Activated T-helper 1 cell treated with anti-CD3 and anti-CD28 coated beads, Interleukin-12 subunit alpha, Interleukin-12 subunit beta, Interleukin-2, Interleukin-4 antibody, amounts not matched to agents 30 ng/mL and 10 ng/mL and 1 ng/mL, durations not matched to agents 14 hours and 24 hours and 36 hours (primary cell): ENCODE results near the gene E2F8. TPM values are rescaled to one million over a fixed set of nuclear protein-coding genes. Genes with fewer than 3 reads are reported as not detected.

Experiments
- DNase-seq: peaks from one replicate; pipeline ENCODE4 v3.0.0; 2021; ENCODE audit warnings: low spot score
- H3K27ac Mint-ChIP-seq: one replicate; pipeline ENCODE4 v1.8.0; 2021; ENCODE audit warnings: mild to moderate bottlenecking, mixed read lengths
- H3K27me3 Mint-ChIP-seq: one replicate; pipeline ENCODE4 v1.8.0; 2022; ENCODE audit warnings: mild to moderate bottlenecking, moderate library complexity, mixed read lengths; ENCODE audit not compliant: insufficient read depth
- H3K36me3 Mint-ChIP-seq: one replicate; pipeline ENCODE4 v1.8.0; 2021; ENCODE audit warnings: low read depth, mixed read lengths
- H3K4me1 Mint-ChIP-seq: one replicate; pipeline ENCODE4 v1.8.0; 2021; ENCODE audit warnings: low read depth, mixed read lengths
- H3K4me3 Mint-ChIP-seq: one replicate; pipeline ENCODE4 v1.8.0; 2021; ENCODE audit warnings: mild to moderate bottlenecking, moderate library complexity, mixed read lengths
- H3K9me3 Mint-ChIP-seq: one replicate; pipeline ENCODE4 v1.8.0; 2021; ENCODE audit warnings: mixed read lengths
- intact Hi-C: fragments of 100-400 bp; cut with micrococcal nuclease; formaldehyde crosslinking; loops from one replicate; pipeline ENCODE4 v1.15.1; 2024
- total RNA-seq: library from RNA; stranded (reverse); gene quantifications from 2 replicates; pipeline ENCODE4 v1.2.3, GENCODE V29; 2022

E2F8 gene
- total RNA-seq, 1 donor from 2014 or later, result 28.2 TPM

DNA sequence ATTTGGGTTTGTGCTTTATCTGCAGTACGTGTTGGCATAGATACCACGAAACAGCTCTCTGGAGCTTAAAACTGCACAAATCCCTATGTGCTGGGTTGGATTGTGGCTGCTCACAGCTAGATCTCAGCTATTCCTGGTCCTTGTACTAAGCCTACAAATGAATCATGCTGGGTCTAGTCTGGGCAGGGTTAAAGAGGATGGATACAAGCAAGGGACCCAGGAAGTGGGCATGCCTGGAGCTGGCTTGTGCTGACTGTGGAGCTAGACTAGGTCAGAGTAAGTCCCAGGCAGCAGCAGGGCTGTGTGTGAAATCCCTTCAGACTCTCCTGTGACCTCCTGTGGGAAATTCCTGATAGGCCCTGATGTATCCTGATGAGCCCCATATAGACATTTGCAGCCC, 3.9 kb upstream of the E2F8 start:
- Mint-ChIP-seq H3K27me3 (peaks cover 42% of the 10 kb centered on the region), H3K9me3 (peaks cover 26% of the 10 kb centered on the region), H3K27ac (no peak overlapping the region), H3K4me3 (no peak overlapping the region), H3K36me3 (peaks cover 3% of the 10 kb centered on the region), H3K4me1 (peaks cover 21% of the 10 kb centered on the region)
- no peak for DNase-seq
- intact Hi-C loops, result loop anchor here (5.0 to 10.0 kb wide), 5 partner anchors 82 to 1137 kb away; partner anchors contain the start of genes GTF2H1, HPS5, LDHA and SAAL1

DNA sequence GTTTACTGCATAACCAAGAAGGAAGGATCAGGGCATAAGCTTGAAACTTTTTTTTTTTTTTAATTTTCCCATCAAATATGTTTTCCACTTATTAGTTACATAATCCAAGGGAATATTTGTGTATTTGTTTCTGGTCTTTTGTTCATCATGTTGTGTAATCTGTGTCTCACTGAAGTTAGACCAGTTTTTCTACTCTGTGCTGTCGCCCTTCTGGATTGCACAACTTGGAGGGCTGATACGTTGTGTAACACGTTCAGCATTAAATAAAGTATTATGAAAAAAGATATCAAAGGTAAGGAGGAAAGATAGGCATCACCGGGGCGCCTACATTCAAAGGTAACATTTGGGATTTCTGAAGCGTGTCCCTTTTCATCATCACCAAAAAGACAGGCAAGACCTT, 3.3 kb upstream of the E2F8 start:
- H3K4me1 Mint-ChIP-seq, result peaks cover 25% of the 10 kb centered on the region
- no peak for DNase-seq
- peaks cover 3% of the 10 kb centered on the region for H3K36me3 Mint-ChIP-seq
- intact Hi-C loops, result loop anchor here (5.0 to 10.0 kb wide), 5 partner anchors 82 to 1137 kb away; partner anchors contain the start of genes GTF2H1, HPS5, LDHA and SAAL1
- H3K9me3 Mint-ChIP-seq, result peaks cover 21% of the 10 kb centered on the region
- H3K27me3 Mint-ChIP-seq, result peaks cover 37% of the 10 kb centered on the region
- no peak overlapping the region for H3K27ac Mint-ChIP-seq
- no peak overlapping the region for H3K4me3 Mint-ChIP-seq

DNA sequence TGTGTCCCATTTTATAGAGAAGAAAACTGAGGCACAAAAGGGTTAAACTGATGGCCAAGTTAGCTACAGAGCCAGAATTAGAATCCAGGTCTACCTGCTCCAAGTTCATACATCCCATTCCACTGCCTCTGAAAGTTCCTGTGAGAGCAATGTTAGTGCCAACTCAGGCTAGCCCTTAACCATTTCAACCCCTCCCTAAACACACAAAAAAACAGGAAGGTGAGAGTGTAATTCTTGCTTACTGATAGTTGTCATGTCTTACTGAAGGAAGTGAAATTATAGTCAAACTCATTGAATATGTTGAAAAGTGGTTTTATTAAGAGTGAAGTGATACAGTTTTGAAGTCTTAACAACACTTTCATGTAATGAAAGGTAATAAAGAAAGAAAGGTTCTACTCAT, 2.9 kb upstream of the E2F8 start:
- intact Hi-C loops, result loop anchor here (2.0 to 10.0 kb wide), 6 partner anchors 81 to 1136 kb away; partner anchors contain the start of genes GTF2H1, HPS5, LDHA and SAAL1
- Mint-ChIP-seq H3K36me3 (peaks cover 6% of the 10 kb centered on the region), H3K27me3 (peaks cover 34% of the 10 kb centered on the region), H3K9me3 (peaks cover 16% of the 10 kb centered on the region), H3K4me1 (peaks cover 30% of the 10 kb centered on the region), H3K4me3 (no peak overlapping the region), H3K27ac (no peak overlapping the region)
- no peak for DNase-seq

DNA sequence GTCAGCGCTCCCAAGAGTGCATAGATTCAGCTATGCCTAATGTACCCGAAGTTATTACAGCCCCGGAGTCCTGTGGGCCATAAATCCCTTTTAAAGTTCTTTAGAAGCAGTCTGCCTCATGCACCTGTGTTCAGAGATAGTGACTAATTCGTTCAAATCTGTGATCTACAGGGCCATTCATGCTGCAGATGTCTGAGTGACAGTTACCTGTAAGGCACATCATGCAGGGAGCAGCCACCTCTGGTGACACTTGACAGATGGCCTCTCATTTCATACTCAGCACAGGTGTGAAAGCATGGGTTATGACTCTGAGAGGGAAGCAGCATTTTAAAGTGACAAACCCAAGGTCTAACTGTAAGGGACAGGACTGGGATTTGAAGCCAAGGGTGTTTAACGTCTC, 2.4 kb upstream of the E2F8 start:
- no peak for DNase-seq
- Mint-ChIP-seq H3K27me3 (peaks cover 30% of the 10 kb centered on the region), H3K9me3 (peaks cover 12% of the 10 kb centered on the region), H3K27ac (no peak overlapping the region), H3K36me3 (peaks cover 6% of the 10 kb centered on the region), H3K4me1 (peaks cover 35% of the 10 kb centered on the region), H3K4me3 (peak overlapping the region; percentile 37)
- intact Hi-C loops, result loop anchor here (2.0 to 10.0 kb wide), 6 partner anchors 81 to 1136 kb away; partner anchors contain the start of genes GTF2H1, HPS5, LDHA and SAAL1

DNA sequence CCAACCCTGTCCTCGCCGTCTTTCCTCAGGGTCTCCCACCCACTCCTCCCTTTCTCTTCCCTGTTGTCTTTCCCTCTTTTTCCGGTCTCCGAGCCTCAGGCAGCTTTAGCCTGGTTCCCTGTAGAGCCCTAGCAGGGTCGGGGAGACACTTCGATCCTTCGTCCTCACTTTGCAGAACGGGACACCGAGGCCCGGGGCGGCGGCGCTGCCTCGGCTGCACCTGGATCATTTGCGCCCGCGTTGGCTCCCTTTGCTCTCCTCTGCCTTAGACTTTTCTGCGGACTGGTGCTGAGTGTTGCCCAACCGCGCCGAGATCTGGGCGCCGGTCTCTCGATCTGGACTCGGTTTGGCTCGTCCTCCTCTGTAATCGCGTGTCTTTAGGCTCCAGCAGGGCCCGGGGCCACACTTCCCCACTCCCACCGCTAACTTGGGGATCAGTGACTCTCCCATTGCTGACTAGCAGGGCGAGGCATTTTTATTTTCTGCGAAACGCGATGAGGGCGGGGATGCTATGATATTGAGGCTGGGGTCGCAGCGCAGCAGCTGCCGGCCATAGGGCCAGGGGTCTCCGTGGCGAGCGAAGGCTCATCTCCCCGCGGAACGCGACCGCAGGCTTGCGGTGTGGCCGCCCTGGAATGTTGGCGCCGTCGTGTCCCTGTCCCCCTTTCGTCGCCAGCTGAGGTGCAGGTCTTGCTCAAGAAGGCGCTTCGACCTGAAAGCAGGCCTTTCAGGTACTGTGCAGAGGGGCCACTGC, 1.6 kb upstream of the E2F8 start:
- Mint-ChIP-seq H3K27me3 (peaks cover 28% of the 10 kb centered on the region), H3K4me1 (peaks cover 39% of the 10 kb centered on the region), H3K9me3 (peaks cover 6% of the 10 kb centered on the region), H3K27ac (peak overlapping the region; percentile 87), H3K4me3 (peak overlapping the region; percentile 95), H3K36me3 (peaks cover 9% of the 10 kb centered on the region)
- intact Hi-C loops, result loop anchor here (2.0 to 10.0 kb wide), 6 partner anchors 80 to 1135 kb away; partner anchors contain the start of genes GTF2H1, HPS5, LDHA and SAAL1
- no peak for DNase-seq

DNA sequence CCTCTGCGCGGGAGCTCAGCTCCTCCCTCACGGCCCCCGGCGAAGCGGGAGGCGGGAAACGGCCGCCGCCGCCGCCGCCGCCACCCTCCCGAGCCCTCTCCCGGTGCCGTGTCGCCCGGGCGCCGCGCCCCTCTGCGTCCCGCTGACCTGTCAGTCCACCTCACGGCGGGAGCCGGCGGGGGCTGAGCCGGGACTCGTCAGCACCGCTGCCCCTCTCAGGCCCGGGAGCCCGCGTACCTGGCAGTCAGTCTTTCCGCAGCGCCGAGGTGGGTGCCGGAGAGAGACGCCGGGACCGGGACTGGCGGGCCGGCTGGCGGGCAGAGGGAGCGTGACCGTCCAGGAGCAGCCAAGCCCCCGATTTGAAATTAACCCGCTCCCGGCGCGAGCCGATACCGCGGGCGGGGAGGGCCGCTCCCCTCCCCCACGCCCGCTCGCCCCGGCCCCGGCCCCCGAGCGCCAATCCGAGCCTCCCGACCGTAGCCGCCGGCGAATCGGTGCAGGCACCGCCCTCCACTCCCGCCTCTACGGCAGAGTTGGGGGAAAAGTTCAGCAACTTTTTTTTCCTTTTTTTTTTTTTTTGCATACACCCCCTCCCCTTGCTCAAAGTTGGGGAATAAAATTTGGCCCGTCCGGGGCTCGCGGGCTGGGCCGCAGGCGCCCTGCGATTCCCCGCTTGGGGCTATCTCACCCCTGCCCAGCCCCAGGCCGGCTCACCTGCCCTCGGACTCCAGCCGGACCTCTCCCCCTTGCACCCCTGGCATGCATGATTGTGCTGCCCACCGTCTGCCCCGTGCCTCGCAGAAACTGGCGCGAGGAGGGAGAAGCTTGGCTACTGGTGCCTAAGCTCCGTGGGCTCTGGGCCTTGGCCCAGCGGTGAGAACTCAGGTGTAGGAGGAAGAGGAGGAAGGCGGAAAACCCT, 774 bp upstream of the E2F8 start:
- H3K27ac Mint-ChIP-seq, result peak overlapping the region; percentile 87
- H3K36me3 Mint-ChIP-seq, result peaks cover 14% of the 10 kb centered on the region
- peaks cover 21% of the 10 kb centered on the region for H3K27me3 Mint-ChIP-seq
- H3K4me1 Mint-ChIP-seq, result peaks cover 46% of the 10 kb centered on the region
- intact Hi-C loops, result loop anchor here (2.0 to 10.0 kb wide), 8 partner anchors 79 to 1134 kb away; partner anchors contain the start of genes GTF2H1, HPS5, HTATIP2 and LDHA
- no peaks in the 10 kb centered on the region for H3K9me3 Mint-ChIP-seq
- H3K4me3 Mint-ChIP-seq, result peak overlapping the region; percentile 95
- peak; percentile 58 for DNase-seq

DNA sequence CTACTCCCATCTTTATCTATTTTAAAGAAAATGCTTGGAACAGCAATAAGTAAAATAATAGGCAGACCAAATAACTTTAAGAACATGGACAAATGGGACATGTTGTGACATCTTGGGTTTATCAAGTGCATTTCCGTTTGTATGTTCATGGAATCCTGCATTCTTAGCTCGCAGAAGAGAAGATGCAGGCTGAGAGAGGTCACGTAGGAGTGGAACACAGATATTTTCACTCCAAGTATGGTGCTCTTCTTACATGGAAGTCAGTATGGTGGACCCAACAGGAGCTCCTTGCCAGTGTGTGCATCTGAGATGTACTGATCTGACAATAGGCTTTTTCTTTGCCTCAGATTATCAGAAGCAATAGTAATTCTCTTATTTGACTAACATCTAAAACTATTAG, 1.7 kb downstream of the E2F8 start:
- Mint-ChIP-seq H3K36me3 (peaks cover 32% of the 10 kb centered on the region), H3K4me1 (peaks cover 46% of the 10 kb centered on the region), H3K27me3 (peaks cover 10% of the 10 kb centered on the region), H3K9me3 (no peaks in the 10 kb centered on the region), H3K27ac (peak overlapping the region; percentile 60), H3K4me3 (peak overlapping the region; percentile 84)
- no peak for DNase-seq
- intact Hi-C loops, result no loop called here

DNA sequence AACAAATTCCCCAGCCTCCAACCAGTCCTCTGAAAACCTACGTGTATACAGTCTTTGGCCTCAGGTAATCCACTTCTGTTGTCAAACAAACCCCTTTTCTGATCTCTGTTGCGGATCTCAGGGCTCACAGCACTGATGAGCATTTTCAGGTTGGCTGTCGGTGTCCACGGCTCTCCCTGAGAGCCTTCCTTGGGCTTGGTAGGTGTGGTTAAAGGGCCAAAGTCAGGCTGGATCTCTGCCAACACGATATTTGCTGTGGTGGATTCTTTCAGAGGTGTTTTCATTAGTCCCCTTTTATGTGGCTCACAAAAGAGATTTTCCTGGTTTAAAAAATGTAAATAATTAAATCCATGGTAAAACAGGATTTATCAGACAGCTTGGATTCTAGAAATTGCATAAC, 2.9 kb downstream of the E2F8 start:
- no peak for DNase-seq
- no peak overlapping the region for H3K4me3 Mint-ChIP-seq
- peaks cover 34% of the 10 kb centered on the region for H3K4me1 Mint-ChIP-seq
- H3K27me3 Mint-ChIP-seq, result peaks cover 5% of the 10 kb centered on the region
- no peaks in the 10 kb centered on the region for H3K9me3 Mint-ChIP-seq
- peaks cover 38% of the 10 kb centered on the region for H3K36me3 Mint-ChIP-seq
- intact Hi-C loops, result no loop called here
- no peak overlapping the region for H3K27ac Mint-ChIP-seq

DNA sequence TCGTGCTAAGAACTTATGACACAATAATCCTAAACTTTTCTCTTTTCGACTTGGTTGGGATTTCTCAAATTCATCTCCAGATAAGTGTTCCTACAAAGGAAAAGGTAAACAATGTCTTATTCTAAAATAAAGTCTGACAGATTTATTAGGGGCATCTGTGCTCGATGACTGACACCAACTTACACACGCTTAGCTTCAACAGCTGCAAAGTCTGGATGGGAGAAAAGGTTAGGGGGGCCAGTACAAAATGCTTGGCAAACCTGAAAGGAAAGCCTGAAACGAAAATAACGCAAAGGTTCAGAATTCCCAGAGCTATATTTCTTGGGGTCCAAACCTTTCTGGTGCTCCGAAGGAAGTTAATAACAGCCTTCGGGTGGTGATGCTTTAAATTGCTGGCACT, 3.4 kb downstream of the E2F8 start:
- no peak for DNase-seq
- no peak overlapping the region for H3K27ac Mint-ChIP-seq
- H3K27me3 Mint-ChIP-seq, result peaks cover 4% of the 10 kb centered on the region
- H3K9me3 Mint-ChIP-seq, result no peaks in the 10 kb centered on the region
- H3K4me3 Mint-ChIP-seq, result no peak overlapping the region
- H3K4me1 Mint-ChIP-seq, result peaks cover 30% of the 10 kb centered on the region
- H3K36me3 Mint-ChIP-seq, result peaks cover 39% of the 10 kb centered on the region
- intact Hi-C loops, result no loop called here

DNA sequence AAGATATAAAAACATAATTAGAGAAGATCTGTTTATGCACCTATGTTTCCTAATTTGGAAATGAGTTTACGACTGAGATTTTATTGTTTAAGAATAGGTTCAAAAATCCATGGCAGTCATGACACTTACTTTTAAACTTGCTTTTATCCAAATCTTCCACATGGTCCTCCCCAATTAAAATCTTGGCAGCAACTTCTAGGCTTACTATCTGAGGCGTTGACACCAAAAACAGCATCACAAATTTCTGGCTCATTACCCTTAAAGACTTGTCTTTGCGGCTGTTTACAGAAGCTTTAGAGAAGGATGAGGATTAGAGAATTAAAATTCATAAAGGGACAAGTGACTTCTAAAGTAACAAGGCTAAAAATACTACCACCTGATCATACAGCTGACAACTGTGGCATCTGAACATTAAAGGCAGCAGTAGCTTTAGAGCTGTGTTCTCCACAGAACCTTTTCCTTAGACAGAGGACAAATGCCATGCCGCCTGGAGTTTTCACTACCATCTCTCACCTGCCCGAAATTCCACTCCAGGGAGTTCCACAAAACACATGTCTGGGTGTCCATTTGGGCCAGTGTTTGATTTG, 6.4 kb downstream of the E2F8 start:
- Mint-ChIP-seq H3K9me3 (no peaks in the 10 kb centered on the region), H3K4me3 (no peak overlapping the region), H3K4me1 (peaks cover 38% of the 10 kb centered on the region), H3K27ac (no peak overlapping the region), H3K36me3 (peaks cover 60% of the 10 kb centered on the region), H3K27me3 (no peaks in the 10 kb centered on the region)
- intact Hi-C loops, result no loop called here
- DNase-seq, result no peak

DNA sequence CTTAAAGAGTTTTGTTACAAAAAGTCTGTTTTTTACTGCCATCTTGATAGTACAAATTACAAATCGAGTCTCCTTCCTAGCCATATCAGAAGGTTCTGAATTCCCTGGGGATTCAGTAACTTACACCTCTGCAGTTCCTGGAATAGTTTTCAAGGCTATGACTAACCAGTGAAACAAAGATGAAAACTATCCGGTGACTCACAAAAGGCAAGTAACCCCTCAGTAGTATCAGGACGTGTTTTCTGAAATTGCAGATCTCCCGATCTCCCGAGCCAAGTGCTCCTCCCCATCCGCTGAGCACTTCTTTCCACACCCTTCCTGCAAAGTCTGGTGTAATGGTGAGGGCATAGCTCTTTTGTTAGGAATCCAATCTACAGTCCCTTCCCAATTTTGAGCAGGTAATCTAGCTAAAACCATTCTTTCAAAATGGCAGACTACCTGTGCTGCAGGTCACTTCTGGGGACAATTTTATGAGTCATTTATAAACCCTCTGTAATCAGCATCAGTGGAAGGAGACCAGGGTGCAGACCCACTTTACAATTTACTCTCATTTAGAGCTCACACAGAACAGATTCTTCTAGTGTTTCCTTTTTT, 7.7 kb downstream of the E2F8 start:
- Mint-ChIP-seq H3K36me3 (peaks cover 62% of the 10 kb centered on the region), H3K27me3 (no peaks in the 10 kb centered on the region), H3K9me3 (no peaks in the 10 kb centered on the region), H3K27ac (no peak overlapping the region), H3K4me1 (peaks cover 25% of the 10 kb centered on the region), H3K4me3 (no peak overlapping the region)
- DNase-seq, result no peak
- intact Hi-C loops, result no loop called here

DNA sequence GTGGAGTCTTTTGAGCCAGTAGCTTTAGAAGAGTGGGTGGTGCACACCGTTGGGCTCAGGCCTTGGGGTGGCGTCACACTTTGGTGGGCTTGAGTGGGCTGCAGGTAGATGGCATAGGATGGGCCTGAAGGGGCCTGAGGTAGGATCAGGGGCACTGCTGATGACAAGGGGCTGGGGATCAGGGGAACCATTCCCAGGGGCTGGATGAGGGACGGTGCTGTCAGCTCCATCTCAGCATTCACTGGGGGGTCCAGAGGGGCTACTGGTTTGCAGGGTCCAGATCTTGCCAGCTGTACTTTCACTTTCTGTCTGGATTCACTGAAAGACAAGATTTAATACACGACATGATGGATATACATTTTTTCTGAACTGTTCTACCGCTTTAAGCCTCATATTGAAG, 11.1 kb downstream of the E2F8 start:
- DNase-seq, result no peak
- H3K36me3 Mint-ChIP-seq, result peaks cover 57% of the 10 kb centered on the region
- H3K9me3 Mint-ChIP-seq, result no peaks in the 10 kb centered on the region
- peaks cover 15% of the 10 kb centered on the region for H3K4me1 Mint-ChIP-seq
- no peak overlapping the region for H3K4me3 Mint-ChIP-seq
- no peak overlapping the region for H3K27ac Mint-ChIP-seq
- intact Hi-C loops, result no loop called here
- no peaks in the 10 kb centered on the region for H3K27me3 Mint-ChIP-seq
